Lung (tissue), 12 donors: ENCODE measurements around the gene RIPK3. TPM values are rescaled to one million over a fixed set of nuclear protein-coding genes. Genes with fewer than 3 reads are reported as not detected.

Source experiments
- ATAC-seq: fragments of 200-7000 bp; cut with Tn5 transposase; one replicate; pipeline ENCODE4 v1.9.1; 2020; ENCODE audit warnings: moderate number of reproducible peaks; ENCODE audit not compliant: insufficient read depth, low FRiP score
- DNase-seq, 3 donors: peaks; one replicate each; pipeline ENCODE4 v3.0.0-alpha.2; 2013 to 2017
- H3K27ac ChIP-seq, 2 donors: one replicate each; pipeline ENCODE4 v1.5.1; 2013; ENCODE audit warnings: mild to moderate bottlenecking in 2 of 2, moderate library complexity in 2 of 2, control low read depth in 1 of 2, inconsistent platforms in 1 of 2, low read depth in 1 of 2, low read length in 1 of 2
- H3K27me3 ChIP-seq, 3 donors: one replicate each; pipeline ENCODE4 v1.5.1; 2013; ENCODE audit warnings: low read length in 2 of 3; ENCODE audit not compliant: control insufficient read depth in 3 of 3, insufficient read depth in 3 of 3
- H3K36me3 ChIP-seq, 4 donors: one replicate each; pipeline ENCODE4 v1.5.1; 2013; ENCODE audit warnings: low read length in 4 of 4, mild to moderate bottlenecking in 1 of 4, moderate library complexity in 1 of 4; ENCODE audit not compliant: control insufficient read depth in 4 of 4, insufficient read depth in 4 of 4
- H3K4me1 ChIP-seq, 5 donors: one replicate each; pipeline ENCODE4 v1.5.1; 2013; ENCODE audit warnings: low read length in 5 of 5, mild to moderate bottlenecking in 2 of 5, moderate library complexity in 1 of 5; ENCODE audit not compliant: control insufficient read depth in 5 of 5, insufficient read depth in 5 of 5
- H3K4me3 ChIP-seq: one replicate; pipeline ENCODE4 v1.5.1; 2013; ENCODE audit warnings: mild to moderate bottlenecking, control low read depth, moderate library complexity
- H3K9ac ChIP-seq, 2 donors: one replicate each; pipeline ENCODE4 v1.5.1; 2013; ENCODE audit warnings: low read length in 2 of 2, control low read depth in 1 of 2; ENCODE audit not compliant: insufficient read depth in 1 of 2
- H3K9me3 ChIP-seq, 4 donors: one replicate each; pipeline ENCODE4 v1.5.1; 2013; ENCODE audit warnings: low read length in 3 of 4, mild to moderate bottlenecking in 1 of 4, moderate library complexity in 1 of 4; ENCODE audit not compliant: control insufficient read depth in 4 of 4, insufficient read depth in 3 of 4
- CTCF ChIP-seq: IDR thresholded peaks from 2 replicates; pipeline ENCODE4 v1.5.1; 2012; ENCODE audit warnings: mild to moderate bottlenecking; ENCODE audit errors: control extremely low read depth, extremely low read depth
- WGBS, 2 donors: extraction: QIAGEN DNeasy Blood & Tissue Kit; methylation state at CpG; one replicate each; pipeline ENCODE4 v1.1.7; 2013; 5-methylcytosine and 5-hydroxymethylcytosine counted together
- polyA plus RNA-seq, 2 donors: library from polyadenylated mRNA; stranded (reverse); fragments of 200-250 nt; gene quantifications; one replicate each; pipeline ENCODE4 v1.2.1, GENCODE V29; 2013
- total RNA-seq, 2 donors: library from RNA; depleted of rRNA in 1 of 2; stranded (reverse); fragments of >200 nt in 1 of 2; gene quantifications; one replicate each; pipeline ENCODE4 v1.2.1, GENCODE V29; 2014 to 2021
- donor health status: control.
- donor health status: control.
- donor health status: Bipolar disorder and iron deficiency.
- donor health status: healthy.
- donor health status: DM: yes; HTN: yes; CAD: no.

RIPK3 gene
- total and polyA plus RNA-seq, 4 donors: 6.4 to 26.0 (median 18.2) TPM

DNA sequence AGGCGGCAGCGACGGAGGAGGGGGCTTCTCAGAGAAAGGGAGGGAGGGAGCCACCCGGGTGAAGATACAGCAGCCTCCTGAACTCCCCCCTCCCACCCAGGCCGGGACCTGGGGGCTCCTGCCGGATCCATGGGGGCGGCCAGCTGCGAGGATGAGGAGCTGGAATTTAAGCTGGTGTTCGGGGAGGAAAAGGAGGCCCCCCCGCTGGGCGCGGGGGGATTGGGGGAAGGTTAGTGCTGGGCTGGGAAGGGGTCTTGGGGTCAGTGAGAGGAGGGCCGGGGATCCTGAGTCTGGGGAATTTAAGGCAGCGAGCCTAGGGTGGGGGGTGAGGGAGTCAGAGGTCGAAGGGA, 28.4 kb upstream of the RIPK3 start:
- no peaks in the 10 kb centered on the region for H3K27me3 ChIP-seq
- H3K9ac ChIP-seq: peak overlapping the region; percentile 49 to 73
- H3K9me3 ChIP-seq: no peaks in the 10 kb centered on the region
- peaks cover 0 to 55% (median 16%) of the 10 kb centered on the region in 5 donors for H3K4me1 ChIP-seq
- peak overlapping the region; percentile 15 for H3K4me3 ChIP-seq
- H3K27ac ChIP-seq: peak overlapping the region; percentile 37 to 54
- WGBS, 2 donors: 1 to 2% methylated on average over 12 to 15 of the region's 15 CpGs
- peaks cover 0 to 10% (median 0%) of the 10 kb centered on the region in 4 donors for H3K36me3 ChIP-seq
- TF ChIP-seq CTCF: no peak
- DNase-seq: no peak
- ATAC-seq: no peak

DNA sequence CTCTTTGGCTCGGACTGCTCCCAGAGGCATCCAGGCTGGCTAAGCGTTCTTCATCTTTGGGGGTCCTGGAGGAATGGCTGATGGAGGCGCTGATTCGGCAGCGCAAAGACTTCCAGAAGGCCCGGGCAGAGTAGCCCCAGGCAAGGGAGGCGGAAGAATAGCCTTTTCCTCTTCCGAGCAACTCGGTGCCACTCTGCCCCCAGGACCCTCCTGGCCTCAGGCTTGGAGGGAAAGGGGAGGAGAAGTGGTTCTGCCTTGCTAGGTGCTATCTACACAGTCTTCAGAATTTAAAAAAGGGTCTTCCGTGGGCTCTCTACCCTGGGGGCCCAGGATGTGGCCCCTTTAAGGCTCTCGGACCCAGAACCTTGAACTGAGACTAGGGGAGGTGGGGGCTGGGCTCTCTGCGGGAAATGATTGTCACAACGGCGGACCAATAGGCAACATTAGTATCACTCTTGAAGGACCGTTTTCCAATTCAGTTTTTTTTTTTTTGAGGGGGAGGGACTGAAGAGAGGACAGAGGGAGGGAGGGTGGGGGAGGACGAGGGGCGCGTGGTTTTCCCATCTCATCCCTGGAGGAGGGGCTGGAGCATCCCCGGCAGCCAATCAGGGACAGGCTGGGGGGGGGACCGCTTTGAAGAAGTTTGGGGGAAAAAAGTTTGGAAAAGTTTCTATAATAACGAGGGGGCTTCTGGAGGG, 27.9 kb upstream of the RIPK3 start, which contains the start of gene NFATC4:
NFATC4 (plus strand) TSS at position 671 of the 698 bp plus-strand sequence. CDS start 157 bp downstream, outside the sequence.
- Histone ChIP-seq H3K9me3 (no peaks in the 10 kb centered on the region), H3K9ac (peak within 1 kb of the TSS; percentile 49 to 73), H3K36me3 (peaks cover 0 to 6% (median 0%) of the 10 kb centered on the region in 4 donors), H3K27ac (peak within 1 kb of the TSS; percentile 73 to 78), H3K27me3 (no peaks in the 10 kb centered on the region), H3K4me1 (peaks cover 0 to 51% (median 15%) of the 10 kb centered on the region in 5 donors), H3K4me3 (peak within 1 kb of the TSS; percentile 33)
- no peak for TF ChIP-seq CTCF
- 12 to 13% methylated on average over 20 to 21 of the region's 21 CpGs for WGBS, 2 donors
- ATAC-seq: peak; percentile 23
- peak; percentile 95 to 99 (median 98) for DNase-seq

DNA sequence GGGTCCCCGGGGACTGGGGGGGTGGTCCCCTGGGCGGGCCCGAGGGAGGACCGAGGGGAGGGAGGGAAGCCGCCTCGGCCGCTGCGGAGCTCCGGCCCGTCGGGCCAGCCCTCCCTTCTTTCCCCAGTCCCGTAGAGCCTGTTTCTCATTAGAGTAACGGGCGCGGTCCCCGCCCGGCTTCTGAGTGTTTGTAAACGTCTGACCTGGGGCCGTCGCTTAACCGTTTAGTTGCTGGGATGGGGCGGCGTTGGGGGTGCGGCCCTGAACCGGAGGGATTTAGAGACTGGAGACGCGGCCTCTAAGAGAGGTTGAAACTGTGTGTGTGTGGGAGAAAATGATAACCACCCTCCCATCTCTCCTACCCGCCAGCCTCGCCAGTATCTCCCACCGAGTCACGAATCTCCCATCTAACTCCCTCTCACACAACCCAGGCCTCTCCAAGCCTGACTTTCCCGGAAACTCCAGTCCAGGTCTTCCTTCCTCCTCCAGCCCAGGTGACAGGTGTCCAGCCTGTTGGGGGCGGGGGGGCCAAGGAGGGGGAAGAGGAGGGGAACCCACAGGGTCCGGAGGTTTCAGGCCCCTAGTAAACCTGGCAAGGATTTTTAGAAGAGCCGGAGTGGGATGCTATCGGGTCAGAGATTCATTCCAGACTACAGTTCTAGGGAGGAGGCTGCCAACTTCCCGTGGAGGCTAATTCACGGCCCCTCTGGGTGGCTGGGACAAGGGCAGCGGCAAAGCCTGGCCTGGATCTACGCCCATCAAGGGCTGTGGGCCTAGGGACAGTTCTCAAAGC, 27.1 kb upstream of the RIPK3 start:
- DNase-seq: peak; percentile 96 to 98 (median 98)
- Histone ChIP-seq H3K27me3 (no peaks in the 10 kb centered on the region), H3K9ac (peak overlapping the region in 1 of 2 donors; percentile 46)

More for the DNA sequence above, 27.1 kb upstream of the RIPK3 start:
- Histone ChIP-seq H3K4me3 (peak overlapping the region; percentile 37), H3K36me3 (no peaks in the 10 kb centered on the region), H3K4me1 (peaks cover 0 to 44% (median 12%) of the 10 kb centered on the region in 5 donors), H3K9me3 (no peaks in the 10 kb centered on the region), H3K27ac (peak overlapping the region; percentile 73 to 78)
- TF ChIP-seq CTCF: no peak
- ATAC-seq: peak; percentile 82
- 1 to 2% methylated on average over 40 of the region's 40 CpGs for WGBS, 2 donors
